DOHH2 (cell line): ENCODE measurements around the gene PCDHA3.
A peak's percentile ranks its signal among the peaks of the same experiment; 100 is the strongest.
"Not testable (repeated sequence)": the region's sequence is repeated elsewhere in the genome, so short reads cannot be mapped to it uniquely, and the experiment has no call there.

ENCODE experiments used
- H3F3A ChIP-seq: fragments of 200-600 bp; sonication (generic), shearing (Covaris generic); 2 replicates; pipeline ENCODE4 v1.6.0; 2016; ENCODE audit warnings: antibody characterized with exemption, mild to moderate bottlenecking; ENCODE audit not compliant: control insufficient read depth, insufficient read depth
- H3K27ac ChIP-seq: fragments of 200-600 bp; sonication (generic); 2 replicates; pipeline ENCODE4 v1.5.1; 2014; ENCODE audit warnings: low read depth, mild to moderate bottlenecking, low read length, moderate library complexity
- H3K27me3 ChIP-seq: fragments of 200-600 bp; sonication (generic); 2 replicates; pipeline ENCODE4 v1.6.1; 2014; ENCODE audit warnings: mild to moderate bottlenecking, low read length, mixed read lengths; ENCODE audit not compliant: control insufficient read depth
- H3K36me3 ChIP-seq: fragments of 200-600 bp; sonication (generic); 2 replicates; pipeline ENCODE4 v1.6.1; 2014; ENCODE audit warnings: mild to moderate bottlenecking, low read length, moderate library complexity, mixed read lengths; ENCODE audit not compliant: control insufficient read depth
- H3K4me1 ChIP-seq: fragments of 200-600 bp; sonication (generic); 2 replicates; pipeline ENCODE4 v1.6.1; 2014; ENCODE audit warnings: mild to moderate bottlenecking, low read length, mixed read lengths; ENCODE audit not compliant: control insufficient read depth
- H3K4me2 ChIP-seq: fragments of 200-600 bp; sonication (generic); 2 replicates; pipeline ENCODE4 v1.6.0; 2014; ENCODE audit warnings: mild to moderate bottlenecking, low read length, moderate library complexity
- H3K4me3 ChIP-seq: fragments of 200-600 bp; sonication (generic); 2 replicates; pipeline ENCODE4 v1.5.1; 2014; ENCODE audit warnings: mild to moderate bottlenecking, low read length, mixed read lengths
- H3K79me2 ChIP-seq: fragments of 200-600 bp; sonication (generic); 2 replicates; pipeline ENCODE4 v1.6.1; 2014; ENCODE audit warnings: mild to moderate bottlenecking, low read length, mixed read lengths; ENCODE audit not compliant: control insufficient read depth
- H3K9me2 ChIP-seq: fragments of 200-600 bp; sonication (generic); replicated peaks from 2 replicates; pipeline ENCODE4 v1.6.1; 2014; ENCODE audit warnings: mild to moderate bottlenecking, low read length, mixed read lengths; ENCODE audit not compliant: control insufficient read depth
- H3K9me3 ChIP-seq: fragments of 200-600 bp; sonication (generic); 2 replicates; pipeline ENCODE4 v1.6.1; 2014; ENCODE audit warnings: antibody characterized with exemption, low read length, mixed read lengths; ENCODE audit not compliant: control insufficient read depth, insufficient read depth
- H4K20me1 ChIP-seq: fragments of 200-600 bp; sonication (generic); 2 replicates; pipeline ENCODE4 v1.6.0; 2014; ENCODE audit warnings: low read depth, mild to moderate bottlenecking, antibody characterized with exemption, low read length, moderate library complexity; ENCODE audit not compliant: control insufficient read depth, insufficient read depth
- CTCF ChIP-seq: fragments of 200-600 bp; sonication (generic); IDR thresholded peaks from one replicate; pipeline ENCODE4 v1.5.1; 2014; ENCODE audit warnings: antibody characterized with exemption, mild to moderate bottlenecking, low read depth, low read length; ENCODE audit not compliant: poor library complexity, severe bottlenecking
- EZH2phosphoT487 ChIP-seq: fragments of 200-600 bp; sonication (generic); IDR thresholded peaks from 2 replicates; pipeline ENCODE4 v1.6.1; 2017; ENCODE audit warnings: borderline replicate concordance, mild to moderate bottlenecking, antibody characterized with exemption, low read length, moderate library complexity, mixed read lengths

Gene PCDHA3

DNA sequence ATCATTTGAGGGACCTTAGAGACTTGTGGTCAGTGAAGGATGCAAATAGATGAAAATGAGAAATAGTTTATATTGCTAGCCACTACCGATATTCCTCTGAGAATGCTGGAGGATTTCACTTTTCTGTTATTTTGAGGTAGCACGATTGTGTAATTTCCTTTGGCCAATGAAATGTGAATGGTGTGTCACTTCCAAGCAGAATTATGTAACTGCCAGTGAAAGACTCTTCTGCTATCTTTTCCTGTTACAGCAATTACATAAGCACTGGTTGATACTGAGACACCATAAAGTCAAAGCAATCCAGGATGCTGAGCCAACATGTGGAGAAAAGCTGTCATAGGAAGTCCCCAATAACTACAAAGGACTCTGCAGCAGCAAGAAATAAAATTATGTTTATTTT lies 9.8 kb upstream of the PCDHA3 start:
- Histone ChIP-seq H3K36me3 (no peaks in the 10 kb centered on the region), H3K27ac (no peak overlapping the region), H3K9me3 (peaks cover 9% of the 10 kb centered on the region; the same call in 1 of the 2 replicates), H3K79me2 (no peaks in the 10 kb centered on the region), H3F3A (no peaks in the 10 kb centered on the region), H3K4me2 (no peak overlapping the region), H3K4me1 (no peaks in the 10 kb centered on the region), H3K27me3 (no peaks in the 10 kb centered on the region), H3K4me3 (no peak overlapping the region), H3K9me2 (no peaks in the 10 kb centered on the region), H4K20me1 (no peaks in the 10 kb centered on the region)
- TF ChIP-seq CTCF, result no peak
- TF ChIP-seq EZH2phosphoT487, result no peak

GRCh38 chr5:140794595-140795258 lies 6.1 kb upstream of the PCDHA3 start, which contains the start of gene PCDHA2:
Gene PCDHA2 (plus strand): TSS chr5:140794852.
- Histone ChIP-seq H3K4me3 (no peak within 1 kb of the TSS), H3K9me2 (no peaks in the 10 kb centered on the region), H3K36me3 (no peaks in the 10 kb centered on the region), H3K4me2 (no peak within 1 kb of the TSS), H3K4me1 (no peaks in the 10 kb centered on the region), H3K79me2 (no peaks in the 10 kb centered on the region), H4K20me1 (no peaks in the 10 kb centered on the region), H3F3A (no peaks in the 10 kb centered on the region), H3K27me3 (no peaks in the 10 kb centered on the region), H3K27ac (no peak within 1 kb of the TSS), H3K9me3 (no peaks in the 10 kb centered on the region; the same call in 1 of the 2 replicates)
- TF ChIP-seq CTCF (peak; percentile 26), EZH2phosphoT487 (no peak)

GRCh38 chr5:140795259-140795641 lies 5.6 kb upstream of the PCDHA3 start:
- Histone ChIP-seq H3F3A (no peaks in the 10 kb centered on the region), H3K9me3 (no peaks in the 10 kb centered on the region; the same call in 1 of the 2 replicates), H3K4me3 (no peak overlapping the region)

GRCh38 chr5:140796072-140796717 lies 4.7 kb upstream of the PCDHA3 start:
- H3K27ac ChIP-seq, H3K9me3 ChIP-seq, H3K4me2 ChIP-seq, H3K4me3 ChIP-seq, H3K27me3 ChIP-seq, H4K20me1 ChIP-seq, H3K36me3 ChIP-seq, H3K79me2 ChIP-seq, H3K9me2 ChIP-seq, H3K4me1 ChIP-seq, H3F3A ChIP-seq: not testable (repeated sequence)

More at GRCh38 chr5:140795259-140795641, 5.6 kb upstream of the PCDHA3 start:
- Histone ChIP-seq H3K27me3 (no peaks in the 10 kb centered on the region), H3K4me1 (no peaks in the 10 kb centered on the region), H3K79me2 (no peaks in the 10 kb centered on the region), H4K20me1 (no peaks in the 10 kb centered on the region), H3K36me3 (no peaks in the 10 kb centered on the region), H3K9me2 (no peaks in the 10 kb centered on the region), H3K27ac (no peak overlapping the region), H3K4me2 (no peak overlapping the region)
- TF ChIP-seq EZH2phosphoT487 (no peak), CTCF (no peak)
